Measurements from ENCODE around the gene KDM4B. TPM values are rescaled to one million over a fixed set of nuclear protein-coding genes. Genes with fewer than 3 reads are reported as not detected.

Gene KDM4B
- total RNA-seq, 2 donors from 2014 or later = 27.8 to 38.5 TPM

DNA sequence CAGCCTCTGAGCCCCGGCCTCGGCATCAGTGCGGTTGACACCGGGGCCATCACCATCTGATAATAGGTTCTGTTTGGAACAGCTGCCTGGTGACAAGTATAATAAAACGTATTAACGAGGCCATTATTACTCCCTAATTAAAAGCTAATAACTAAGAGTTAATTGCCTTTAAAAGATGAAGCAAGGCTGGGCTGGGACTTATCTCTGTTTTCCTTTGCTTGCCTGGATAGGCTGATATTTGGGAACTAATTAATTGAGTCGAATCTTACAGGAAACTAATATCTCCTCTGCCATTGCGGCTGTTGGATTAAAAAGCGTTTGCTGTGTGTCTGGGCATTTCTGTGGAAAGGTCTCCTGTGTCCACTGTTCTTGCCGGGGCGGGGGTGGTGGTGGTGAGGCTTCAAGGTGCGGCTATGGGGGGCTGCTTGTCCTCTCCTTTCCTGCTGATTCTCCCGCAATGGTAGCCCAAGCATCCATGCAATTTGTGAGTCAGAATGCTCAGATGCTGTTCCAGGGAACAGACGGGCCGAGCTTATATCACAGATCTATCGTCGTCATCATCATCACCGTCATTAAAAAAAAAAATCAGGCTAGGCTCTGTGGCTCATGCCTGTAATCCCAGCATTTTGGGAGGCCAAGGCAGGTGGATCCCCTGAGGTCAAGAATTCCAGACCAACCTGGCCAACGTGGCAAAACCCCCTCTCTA is 209.0 kb downstream of the KDM4B start:
- no peaks in the 10 kb centered on the region for H3K27me3 Mint-ChIP-seq (ENCODE audit: insufficient read depth)
- no peak for DNase-seq
- H3K27ac Mint-ChIP-seq = no peak overlapping the region
- H3K36me3 Mint-ChIP-seq (ENCODE audit: low read depth) = no peaks in the 10 kb centered on the region
- H3K4me1 ChIP-seq (ENCODE audit: control insufficient read depth, insufficient read depth, low read length) = no peaks in the 10 kb centered on the region
- no peaks in the 10 kb centered on the region for H3K36me3 ChIP-seq (ENCODE audit: control insufficient read depth, insufficient read depth, low read length)
- H3K4me3 ChIP-seq (ENCODE audit: low read length) = no peak overlapping the region
- no peak overlapping the region for H3K27ac ChIP-seq (ENCODE audit: low read depth, low read length)
- TF ChIP-seq, protein P1, sequence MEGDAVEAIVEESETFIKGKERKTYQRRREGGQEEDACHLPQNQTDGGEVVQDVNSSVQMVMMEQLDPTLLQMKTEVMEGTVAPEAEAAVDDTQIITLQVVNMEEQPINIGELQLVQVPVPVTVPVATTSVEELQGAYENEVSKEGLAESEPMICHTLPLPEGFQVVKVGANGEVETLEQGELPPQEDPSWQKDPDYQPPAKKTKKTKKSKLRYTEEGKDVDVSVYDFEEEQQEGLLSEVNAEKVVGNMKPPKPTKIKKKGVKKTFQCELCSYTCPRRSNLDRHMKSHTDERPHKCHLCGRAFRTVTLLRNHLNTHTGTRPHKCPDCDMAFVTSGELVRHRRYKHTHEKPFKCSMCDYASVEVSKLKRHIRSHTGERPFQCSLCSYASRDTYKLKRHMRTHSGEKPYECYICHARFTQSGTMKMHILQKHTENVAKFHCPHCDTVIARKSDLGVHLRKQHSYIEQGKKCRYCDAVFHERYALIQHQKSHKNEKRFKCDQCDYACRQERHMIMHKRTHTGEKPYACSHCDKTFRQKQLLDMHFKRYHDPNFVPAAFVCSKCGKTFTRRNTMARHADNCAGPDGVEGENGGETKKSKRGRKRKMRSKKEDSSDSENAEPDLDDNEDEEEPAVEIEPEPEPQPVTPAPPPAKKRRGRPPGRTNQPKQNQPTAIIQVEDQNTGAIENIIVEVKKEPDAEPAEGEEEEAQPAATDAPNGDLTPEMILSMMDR (conservative IDR thresholded peaks at IDR 0.05) = no peak
- H3K27me3 ChIP-seq (ENCODE audit: control insufficient read depth, insufficient read depth, low read length, poor library complexity, severe bottlenecking) = no peaks in the 10 kb centered on the region
- H3K9ac ChIP-seq (ENCODE audit: extremely low read depth, low read length, poor library complexity, severe bottlenecking) = no peak overlapping the region
- H3K9me3 ChIP-seq (ENCODE audit: control insufficient read depth, low read length) = no peaks in the 10 kb centered on the region
- H3K4me3 Mint-ChIP-seq = no peak overlapping the region
- H3K4me1 Mint-ChIP-seq = peaks cover 6% of the 10 kb centered on the region
- no peaks in the 10 kb centered on the region for H3K9me3 Mint-ChIP-seq
- WGBS, 2 experiments (ENCODE audit: insufficient coverage in 1 of 2, insufficient read length in 1 of 2) = 86 to 95% methylated on average over 13 to 19 of the region's 19 CpGs

DNA sequence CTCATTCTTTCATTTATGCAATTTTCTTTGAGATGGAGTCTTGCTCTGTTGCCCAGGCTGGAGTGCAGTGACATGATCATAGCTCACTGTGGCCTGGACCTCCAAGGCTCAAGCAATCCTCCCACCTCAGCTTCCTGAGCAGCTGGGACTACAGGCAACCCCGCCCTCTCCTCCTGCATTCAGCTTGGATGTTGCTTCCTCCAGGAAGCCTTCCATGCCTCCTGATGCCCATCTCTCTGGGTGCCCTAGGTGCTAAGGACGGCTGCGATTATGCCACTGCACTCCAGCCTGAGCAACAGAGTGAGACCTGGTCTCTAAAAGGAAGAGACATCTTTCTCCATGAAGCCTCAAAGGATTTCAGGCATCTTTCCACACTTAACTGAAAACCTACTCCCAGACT is 209.9 kb downstream of the KDM4B start:
- Mint-ChIP-seq H3K27me3 (ENCODE audit: insufficient read depth) (no peaks in the 10 kb centered on the region), H3K9me3 (no peaks in the 10 kb centered on the region), H3K27ac (no peak overlapping the region), H3K36me3 (ENCODE audit: low read depth) (no peaks in the 10 kb centered on the region), H3K4me3 (no peak overlapping the region), H3K4me1 (peaks cover 6% of the 10 kb centered on the region)
- Histone ChIP-seq H3K27ac (ENCODE audit: low read depth, low read length) (no peak overlapping the region), H3K4me1 (ENCODE audit: control insufficient read depth, insufficient read depth, low read length) (no peaks in the 10 kb centered on the region), H3K27me3 (ENCODE audit: control insufficient read depth, insufficient read depth, low read length, poor library complexity, severe bottlenecking) (no peaks in the 10 kb centered on the region), H3K4me3 (ENCODE audit: low read length) (no peak overlapping the region), H3K36me3 (ENCODE audit: control insufficient read depth, insufficient read depth, low read length) (no peaks in the 10 kb centered on the region), H3K9ac (ENCODE audit: extremely low read depth, low read length, poor library complexity, severe bottlenecking) (no peak overlapping the region), H3K9me3 (ENCODE audit: control insufficient read depth, low read length) (no peaks in the 10 kb centered on the region)
- no peak for DNase-seq
- 88 to 100% methylated on average over 2 to 3 of the region's 3 CpGs for WGBS, 2 experiments (ENCODE audit: insufficient coverage in 1 of 2, insufficient read length in 1 of 2)
- TF ChIP-seq, protein P1 (conservative IDR thresholded peaks at IDR 0.05) = no peak

DNA sequence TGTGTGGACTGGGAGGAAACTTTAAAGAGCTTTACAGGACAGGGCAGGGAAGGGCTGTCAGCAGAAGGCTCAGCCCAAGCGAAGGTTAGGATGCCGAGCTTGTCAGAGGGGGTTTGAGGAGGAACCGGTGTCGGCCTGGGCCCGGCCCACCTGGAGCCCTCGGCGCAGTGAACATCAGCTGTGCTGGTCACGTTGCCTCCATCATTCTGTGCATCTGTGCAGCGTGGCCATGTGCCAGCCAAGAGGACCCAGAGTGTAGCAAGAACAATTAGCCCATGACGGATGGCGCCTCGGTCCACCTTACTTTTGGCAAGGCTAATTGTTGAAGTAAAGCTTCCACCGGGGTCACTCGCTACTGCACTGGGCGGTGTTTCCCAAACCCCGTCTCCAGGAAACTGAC is 210.3 kb downstream of the KDM4B start:
- no peak overlapping the region for H3K4me3 Mint-ChIP-seq
- DNase-seq = no peak

More for the DNA sequence above, 210.3 kb downstream of the KDM4B start:
- Mint-ChIP-seq H3K27me3 (ENCODE audit: insufficient read depth) (no peaks in the 10 kb centered on the region), H3K27ac (no peak overlapping the region), H3K4me1 (peaks cover 6% of the 10 kb centered on the region), H3K36me3 (ENCODE audit: low read depth) (no peaks in the 10 kb centered on the region), H3K9me3 (no peaks in the 10 kb centered on the region)
- no peak overlapping the region for H3K4me3 ChIP-seq (ENCODE audit: low read length)
- no peaks in the 10 kb centered on the region for H3K4me1 ChIP-seq (ENCODE audit: control insufficient read depth, insufficient read depth, low read length)
- H3K9ac ChIP-seq (ENCODE audit: extremely low read depth, low read length, poor library complexity, severe bottlenecking) = no peak overlapping the region
- no peaks in the 10 kb centered on the region for H3K36me3 ChIP-seq (ENCODE audit: control insufficient read depth, insufficient read depth, low read length)
- H3K27ac ChIP-seq (ENCODE audit: low read depth, low read length) = no peak overlapping the region
- TF ChIP-seq, protein P1 (conservative IDR thresholded peaks at IDR 0.05) = no peak
- H3K9me3 ChIP-seq (ENCODE audit: control insufficient read depth, low read length) = no peaks in the 10 kb centered on the region
- no peaks in the 10 kb centered on the region for H3K27me3 ChIP-seq (ENCODE audit: control insufficient read depth, insufficient read depth, low read length, poor library complexity, severe bottlenecking)
- 94 to 98% methylated on average over 10 to 16 of the region's 16 CpGs for WGBS, 2 experiments (ENCODE audit: insufficient coverage in 1 of 2, insufficient read length in 1 of 2)
